IPS-18c (cell line): ENCODE data around the gene NPIPB2.
A peak's percentile ranks its signal among the peaks of the same experiment; 100 is the strongest.

Experiments used
- H3K4me3 ChIP-seq: 2 replicates; pipeline ENCODE4 v1.7.0; 2013; ENCODE audit warnings: low read depth, mild to moderate bottlenecking, low read length, moderate library complexity; ENCODE audit not compliant: insufficient read depth
- H3K9me3 ChIP-seq: one replicate; pipeline ENCODE4 v1.6.1; 2013; ENCODE audit warnings: mild to moderate bottlenecking, low read length, moderate library complexity; ENCODE audit not compliant: control insufficient read depth, insufficient read depth

The NPIPB2 gene

GRCh38 chr16:11915114-11915643, 26.7 kb downstream of the NPIPB2 start:
- no peaks in the 10 kb centered on the region for H3K9me3 ChIP-seq
- H3K4me3 ChIP-seq: peak overlapping the region; percentile 84

- peak overlapping the region; percentile 84 for H3K4me3 ChIP-seq
- H3K9me3 ChIP-seq: no peaks in the 10 kb centered on the region
Observed at GRCh38 chr16:11914210-11915113, 27.4 kb downstream of the NPIPB2 start.

GRCh38 chr16:11913425-11914079, 28.3 kb downstream of the NPIPB2 start:
- Histone ChIP-seq H3K4me3 (peak overlapping the region; percentile 84), H3K9me3 (no peaks in the 10 kb centered on the region)

- Histone ChIP-seq H3K9me3 (no peaks in the 10 kb centered on the region), H3K4me3 (no peak overlapping the region)
Observed at GRCh38 chr16:11909653-11910545, 31.9 kb downstream of the NPIPB2 start.

- Histone ChIP-seq H3K4me3 (no peak overlapping the region), H3K9me3 (no peaks in the 10 kb centered on the region)
Observed at GRCh38 chr16:11907160-11907970, 34.5 kb downstream of the NPIPB2 start.

- H3K9me3 ChIP-seq: no peaks in the 10 kb centered on the region
- no peak overlapping the region for H3K4me3 ChIP-seq
Observed at GRCh38 chr16:11903906-11904305, 37.9 kb downstream of the NPIPB2 start.

GRCh38 chr16:11901091-11901490, 40.8 kb downstream of the NPIPB2 start:
- no peaks in the 10 kb centered on the region for H3K9me3 ChIP-seq

GRCh38 chr16:11896486-11897176, 45.2 kb downstream of the NPIPB2 start:
- no peaks in the 10 kb centered on the region for H3K9me3 ChIP-seq
- no peak overlapping the region for H3K4me3 ChIP-seq

More at GRCh38 chr16:11901091-11901490, 40.8 kb downstream of the NPIPB2 start:
- no peak overlapping the region for H3K4me3 ChIP-seq

GRCh38 chr16:11893571-11893970, 48.3 kb downstream of the NPIPB2 start:
- H3K4me3 ChIP-seq: no peak overlapping the region
- no peaks in the 10 kb centered on the region for H3K9me3 ChIP-seq

GRCh38 chr16:11892761-11893160, 49.1 kb downstream of the NPIPB2 start:
- H3K4me3 ChIP-seq: no peak overlapping the region
- no peaks in the 10 kb centered on the region for H3K9me3 ChIP-seq

GRCh38 chr16:11890231-11890965, 51.4 kb downstream of the NPIPB2 start:
- Histone ChIP-seq H3K4me3 (no peak overlapping the region), H3K9me3 (no peaks in the 10 kb centered on the region)

- no peak overlapping the region for H3K4me3 ChIP-seq
- no peaks in the 10 kb centered on the region for H3K9me3 ChIP-seq
Observed at GRCh38 chr16:11886881-11887280, 55.0 kb downstream of the NPIPB2 start.

- Histone ChIP-seq H3K9me3 (no peaks in the 10 kb centered on the region), H3K4me3 (no peak overlapping the region)
Observed at GRCh38 chr16:11884035-11884434, 57.8 kb downstream of the NPIPB2 start.

- H3K4me3 ChIP-seq: no peak overlapping the region
- no peaks in the 10 kb centered on the region for H3K9me3 ChIP-seq
Observed at GRCh38 chr16:11880007-11880406, 61.8 kb downstream of the NPIPB2 start.

- Histone ChIP-seq H3K4me3 (no peak overlapping the region), H3K9me3 (no peaks in the 10 kb centered on the region)
Observed at GRCh38 chr16:11877374-11877773, 64.5 kb downstream of the NPIPB2 start.
